H9 (cell line): ENCODE measurements around the gene QARS1. TPM values are rescaled to one million over a fixed set of nuclear protein-coding genes. Genes with fewer than 3 reads are reported as not detected.

Experiments used
- DNase-seq: peaks from one replicate; pipeline ENCODE4 v3.0.0-alpha.2; 2017
- H2AFZ ChIP-seq: one replicate; pipeline ENCODE4 v1.6.1; 2013; ENCODE audit warnings: mild to moderate bottlenecking, low read length, control low read depth, moderate library complexity
- H2AK5ac ChIP-seq: 2 replicates; pipeline ENCODE4 v1.6.1; 2013; ENCODE audit warnings: low read length, control low read depth, mixed read lengths; ENCODE audit not compliant: insufficient read length
- H2BK120ac ChIP-seq: one replicate; pipeline ENCODE4 v1.6.1; 2013; ENCODE audit warnings: low read depth, mild to moderate bottlenecking, low read length, control low read depth, inconsistent platforms; ENCODE audit not compliant: poor library complexity, severe bottlenecking
- H2BK12ac ChIP-seq: 2 replicates; pipeline ENCODE4 v1.6.1; 2013; ENCODE audit warnings: low read length, control low read depth, mixed read lengths, low read depth; ENCODE audit not compliant: insufficient read length
- H2BK15ac ChIP-seq: 2 replicates; pipeline ENCODE4 v1.6.1; 2013; ENCODE audit warnings: low read depth, low read length, control low read depth
- H2BK20ac ChIP-seq: one replicate; pipeline ENCODE4 v1.6.1; 2013; ENCODE audit warnings: low read depth, mild to moderate bottlenecking, low read length, control low read depth, inconsistent platforms; ENCODE audit not compliant: poor library complexity, severe bottlenecking
- H2BK5ac ChIP-seq: 2 replicates; pipeline ENCODE4 v1.6.1; 2013; ENCODE audit warnings: low read length, control low read depth, mixed read lengths; ENCODE audit not compliant: insufficient read length
- H3K14ac ChIP-seq: 2 replicates; pipeline ENCODE4 v1.6.1; 2013; ENCODE audit warnings: low read length, control low read depth; ENCODE audit not compliant: insufficient read depth
- H3K18ac ChIP-seq: 2 replicates; pipeline ENCODE4 v1.6.1; 2013; ENCODE audit warnings: low read depth, mild to moderate bottlenecking, mixed read lengths, low read length, control low read depth; ENCODE audit not compliant: insufficient read length
- H3K23ac ChIP-seq: 2 replicates; pipeline ENCODE4 v1.6.1; 2013; ENCODE audit warnings: low read length, control low read depth, mixed read lengths, low read depth; ENCODE audit not compliant: insufficient read length
- H3K23me2 ChIP-seq: 2 replicates; pipeline ENCODE4 v1.6.1; 2013; ENCODE audit warnings: low read depth, mild to moderate bottlenecking, mixed read lengths, low read length, control low read depth; ENCODE audit not compliant: insufficient read length, poor library complexity, severe bottlenecking
- H3K27ac ChIP-seq: 2 replicates; pipeline ENCODE4 v1.5.1; 2013; ENCODE audit warnings: low read length, control low read depth, mixed read lengths, low read depth; ENCODE audit not compliant: insufficient read length
- H3K27me3 ChIP-seq: 2 replicates; pipeline ENCODE4 v1.6.1; 2013; ENCODE audit warnings: low read length, control low read depth, inconsistent platforms; ENCODE audit not compliant: insufficient read depth
- H3K4ac ChIP-seq: 2 replicates; pipeline ENCODE4 v1.6.1; 2013; ENCODE audit warnings: low read depth, mild to moderate bottlenecking, control low read depth, inconsistent platforms, low read length, moderate library complexity
- H3K4me1 ChIP-seq: 2 replicates; pipeline ENCODE4 v1.6.1; 2013; ENCODE audit warnings: low read length, control low read depth, inconsistent platforms; ENCODE audit not compliant: insufficient read depth
- H3K4me2 ChIP-seq: 2 replicates; pipeline ENCODE4 v1.6.1; 2013; ENCODE audit warnings: low read length, control low read depth, mixed read lengths; ENCODE audit not compliant: insufficient read length, insufficient read depth
- H3K56ac ChIP-seq: 2 replicates; pipeline ENCODE4 v1.6.1; 2013; ENCODE audit warnings: low read depth, mild to moderate bottlenecking, mixed read lengths, low read length, control low read depth; ENCODE audit not compliant: insufficient read length
- H3K79me1 ChIP-seq: 2 replicates; pipeline ENCODE4 v1.6.1; 2013; ENCODE audit warnings: low read depth, mild to moderate bottlenecking, moderate library complexity, low read length, control low read depth, inconsistent platforms; ENCODE audit not compliant: insufficient read depth, poor library complexity, severe bottlenecking
- H3K79me2 ChIP-seq: 2 replicates; pipeline ENCODE4 v1.6.1; 2013; ENCODE audit warnings: low read length, control low read depth, inconsistent platforms; ENCODE audit not compliant: insufficient read depth
- H3K9ac ChIP-seq: 2 replicates; pipeline ENCODE4 v1.6.1; 2013; ENCODE audit warnings: low read length, control low read depth, mixed read lengths; ENCODE audit not compliant: insufficient read length; ENCODE audit errors: extremely low read depth
- H3K9me3 ChIP-seq: one replicate; pipeline ENCODE4 v1.6.1; 2013; ENCODE audit warnings: low read depth, low read length, inconsistent platforms; ENCODE audit not compliant: control insufficient read depth
- H3T11ph ChIP-seq: one replicate; pipeline ENCODE4 v1.6.1; 2013; ENCODE audit warnings: mild to moderate bottlenecking, low read length, control low read depth, inconsistent platforms
- H4K20me1 ChIP-seq: one replicate; pipeline ENCODE4 v1.6.1; 2013; ENCODE audit not compliant: control insufficient read depth, insufficient read length, insufficient read depth
- H4K5ac ChIP-seq: 2 replicates; pipeline ENCODE4 v1.6.1; 2013; ENCODE audit warnings: low read depth, mild to moderate bottlenecking, mixed read lengths, low read length, control low read depth; ENCODE audit not compliant: insufficient read length
- H4K8ac ChIP-seq: replicated peaks from 2 replicates; pipeline ENCODE4 v1.6.1; 2013; ENCODE audit warnings: low read length, control low read depth, mixed read lengths, low read depth; ENCODE audit not compliant: insufficient read length
- H4K91ac ChIP-seq: 2 replicates; pipeline ENCODE4 v1.6.1; 2013; ENCODE audit warnings: low read depth, mild to moderate bottlenecking, moderate library complexity, mixed read lengths, low read length, control low read depth; ENCODE audit not compliant: insufficient read length
- H3K27ac Mint-ChIP-seq, 3 experiments: 2 replicates in 2 of 3; 3 replicates in 1 of 3; pipeline ENCODE4 v1.8.0; 2020 to 2021; ENCODE audit warnings: mixed read lengths in 3 of 3, mild to moderate bottlenecking in 1 of 3, moderate library complexity in 1 of 3
- H3K27me3 Mint-ChIP-seq: 2 replicates; pipeline ENCODE4 v1.8.0; 2021; ENCODE audit warnings: low read depth, mild to moderate bottlenecking, moderate library complexity, mixed read lengths
- H3K36me3 Mint-ChIP-seq, 3 experiments: 2 replicates in 2 of 3; 3 replicates in 1 of 3; pipeline ENCODE4 v1.8.0; 2020 to 2021; ENCODE audit warnings: low read depth in 3 of 3, mixed read lengths in 3 of 3; ENCODE audit not compliant: insufficient read depth in 1 of 3
- H3K4me1 Mint-ChIP-seq, 2 experiments: 2 replicates each; pipeline ENCODE4 v1.8.0; 2020; ENCODE audit warnings: mixed read lengths in 2 of 2
- H3K4me3 Mint-ChIP-seq, 2 experiments: 2 replicates in 1 of 2; 3 replicates in 1 of 2; pipeline ENCODE4 v1.8.0; 2020 to 2021; ENCODE audit warnings: mild to moderate bottlenecking in 2 of 2, mixed read lengths in 2 of 2, moderate library complexity in 1 of 2
- H3K9me3 Mint-ChIP-seq, 2 experiments: 2 replicates in 1 of 2; 3 replicates in 1 of 2; pipeline ENCODE4 v1.8.0; 2020; ENCODE audit warnings: mild to moderate bottlenecking in 2 of 2, mixed read lengths in 2 of 2, moderate library complexity in 1 of 2
- WGBS: extraction: QIAGEN DNeasy Blood & Tissue Kit; methylation state at CpG from one replicate; pipeline ENCODE4 v1.1.7; 2013; ENCODE audit warnings: missing lambda C conversion rate, low lambda C conversion rate, mixed read lengths; ENCODE audit not compliant: insufficient read length; ENCODE audit errors: extremely low coverage; 5-methylcytosine and 5-hydroxymethylcytosine counted together
- total RNA-seq: library from RNA; stranded (reverse); gene quantifications from 2 replicates; pipeline ENCODE4 v1.2.1, GENCODE V29; 2021
- TF ChIP-seq, protein P1 (sequence below): fragments of 200-600 bp; sonication (generic); conservative IDR thresholded peaks from 3 replicates; pipeline ENCODE4 v1.8.0; 2021; ENCODE audit warnings: antibody characterized with exemption, mild to moderate bottlenecking

The QARS1 gene
- total RNA-seq, 1 experiment from 2014 or later, result 390 TPM

- H3K36me3 Mint-ChIP-seq, result peaks cover 29 to 81% (median 57%) of the 10 kb centered on the region in 3 experiments; a peak in 6 of 7 replicates
- Histone ChIP-seq H4K91ac (no peak overlapping the region), H3K27ac (no peak overlapping the region), H4K20me1 (no peaks in the 10 kb centered on the region), H2BK5ac (no peak overlapping the region), H3K79me1 (peaks cover 2% of the 10 kb centered on the region), H2BK15ac (no peak overlapping the region), H4K5ac (no peak overlapping the region), H3K79me2 (no peaks in the 10 kb centered on the region), H3K27me3 (no peaks in the 10 kb centered on the region), H3K23ac (no peak overlapping the region), H3K14ac (no peak overlapping the region), H3K9ac (no peak overlapping the region), H2AK5ac (no peak overlapping the region), H2BK120ac (no peak overlapping the region), H3K4ac (no peak overlapping the region), H3K18ac (no peak overlapping the region), H3K23me2 (no peaks in the 10 kb centered on the region), H2BK12ac (no peak overlapping the region), H2AFZ (no peak overlapping the region), H3K4me2 (no peak overlapping the region), H3T11ph (no peak overlapping the region), H2BK20ac (no peak overlapping the region), H3K4me1 (no peaks in the 10 kb centered on the region), H3K9me3 (no peaks in the 10 kb centered on the region), H3K56ac (no peak overlapping the region), H4K8ac (no peak overlapping the region)
- H3K4me3 Mint-ChIP-seq, result no peak overlapping the region
- no peak for DNase-seq
- H3K27ac Mint-ChIP-seq, result no peak overlapping the region
- no peaks in the 10 kb centered on the region for H3K4me1 Mint-ChIP-seq
- no peaks in the 10 kb centered on the region for H3K9me3 Mint-ChIP-seq
- no CpG with 5 or more reads among the region's 7 CpGs for WGBS
- TF ChIP-seq, protein P1, sequence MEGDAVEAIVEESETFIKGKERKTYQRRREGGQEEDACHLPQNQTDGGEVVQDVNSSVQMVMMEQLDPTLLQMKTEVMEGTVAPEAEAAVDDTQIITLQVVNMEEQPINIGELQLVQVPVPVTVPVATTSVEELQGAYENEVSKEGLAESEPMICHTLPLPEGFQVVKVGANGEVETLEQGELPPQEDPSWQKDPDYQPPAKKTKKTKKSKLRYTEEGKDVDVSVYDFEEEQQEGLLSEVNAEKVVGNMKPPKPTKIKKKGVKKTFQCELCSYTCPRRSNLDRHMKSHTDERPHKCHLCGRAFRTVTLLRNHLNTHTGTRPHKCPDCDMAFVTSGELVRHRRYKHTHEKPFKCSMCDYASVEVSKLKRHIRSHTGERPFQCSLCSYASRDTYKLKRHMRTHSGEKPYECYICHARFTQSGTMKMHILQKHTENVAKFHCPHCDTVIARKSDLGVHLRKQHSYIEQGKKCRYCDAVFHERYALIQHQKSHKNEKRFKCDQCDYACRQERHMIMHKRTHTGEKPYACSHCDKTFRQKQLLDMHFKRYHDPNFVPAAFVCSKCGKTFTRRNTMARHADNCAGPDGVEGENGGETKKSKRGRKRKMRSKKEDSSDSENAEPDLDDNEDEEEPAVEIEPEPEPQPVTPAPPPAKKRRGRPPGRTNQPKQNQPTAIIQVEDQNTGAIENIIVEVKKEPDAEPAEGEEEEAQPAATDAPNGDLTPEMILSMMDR, result no peak
- H3K27me3 Mint-ChIP-seq, result no peaks in the 10 kb centered on the region
Observed at GRCh38 chr3:49058011-49058410, 46.5 kb downstream of the QARS1 start.
